ENCODE measurements around the gene ADNP.

DNA sequence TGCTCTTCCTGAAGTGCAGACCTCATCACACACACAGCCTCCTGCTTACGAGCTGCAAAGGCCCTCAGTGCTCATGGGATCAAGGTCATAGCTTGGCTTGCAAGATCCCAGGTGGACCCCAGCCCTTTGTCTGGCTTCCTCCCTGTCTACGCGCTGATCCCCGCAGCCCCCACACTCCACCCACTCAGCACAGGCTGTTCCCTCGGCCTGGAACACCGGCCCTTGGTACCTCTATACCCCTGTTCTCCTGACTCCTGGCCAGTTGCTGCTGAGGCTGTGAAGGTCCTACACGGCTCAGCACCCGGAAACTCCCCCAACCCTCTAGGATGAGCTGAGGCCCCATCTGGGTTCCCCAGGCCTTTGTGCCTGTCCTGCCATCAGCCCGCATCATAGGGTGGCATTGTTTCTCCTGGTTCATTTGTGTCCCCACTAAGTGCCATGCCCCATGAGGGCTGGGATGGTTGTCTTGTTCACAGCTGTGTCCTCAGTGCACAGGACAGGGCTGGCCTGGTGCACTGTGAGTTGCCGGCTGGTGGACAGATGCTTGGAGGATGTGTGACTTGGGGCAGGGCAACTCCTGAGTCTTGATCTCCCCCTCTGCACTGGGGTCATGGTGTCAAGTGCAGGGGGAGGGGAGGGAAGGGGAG is 57.0 kb downstream of the ADNP start:
- TF ChIP-seq POLR2A (IDR thresholded peaks at IDR 0.05) (no peak), CTCF (IDR thresholded peaks at IDR 0.05) (no peak), POLR2AphosphoS5 (IDR thresholded peaks at IDR 0.05) (no peak)
